ENCODE results near the gene SNCG. TPM values are rescaled to one million over a fixed set of nuclear protein-coding genes. Genes with fewer than 3 reads are reported as not detected.

Gene SNCG
- total RNA-seq = 10 to 100 TPM in 1 of 2 donors, 1 to 10 TPM in 1; 4.3 to 15.0 TPM
- 1 to 10 TPM; 3.7 to 6.8 (median 5.5) TPM for polyA plus RNA-seq (ENCODE audit: insufficient read length in 6 of 6)
- long read RNA-seq, donor 1, transcript SNCG-202 (5 exons, 701 nt) = major isoform, 5 of 5 reads
- long read RNA-seq, donor 1, partial matches to known transcripts = 0 of 5 reads
- long read RNA-seq, donor 1, other reads (novel, unspliced or antisense) = 0 of 5 reads
- long read RNA-seq, donor 2, partial matches to known transcripts = 0 of 1 reads
- long read RNA-seq, donor 2, other reads (novel, unspliced or antisense) = 0 of 1 reads
- long read RNA-seq, donor 3, partial matches to known transcripts = 0 of 1 reads
- long read RNA-seq, donor 3, other reads (novel, unspliced or antisense) = 0 of 1 reads
- long read RNA-seq, donor 4, partial matches to known transcripts = 0 of 4 reads
- long read RNA-seq, donor 4, other reads (novel, unspliced or antisense) = 1 of 4 reads
- long read RNA-seq, donor 5, partial matches to known transcripts = 0 of 4 reads
- long read RNA-seq, donor 5, other reads (novel, unspliced or antisense) = 0 of 4 reads
- long read RNA-seq, donor 6, transcript SNCG-202 (5 exons, 701 nt) = major isoform, 9 of 10 reads
- long read RNA-seq, donor 6, partial matches to known transcripts = 0 of 10 reads
- long read RNA-seq, donor 6, other reads (novel, unspliced or antisense) = 0 of 10 reads
- long read RNA-seq, donor 7, partial matches to known transcripts = 0 of 2 reads
- long read RNA-seq, donor 7, other reads (novel, unspliced or antisense) = 0 of 2 reads
- long read RNA-seq, donor 8, partial matches to known transcripts = 0 of 2 reads
- long read RNA-seq, donor 8, other reads (novel, unspliced or antisense) = 0 of 2 reads
- long read RNA-seq, donor 9 = 0 reads
- long read RNA-seq, donor 10, transcript SNCG-202 (5 exons, 701 nt) = major isoform, 25 of 31 reads
- long read RNA-seq, donor 10, partial matches to known transcripts = 1 of 31 reads
- long read RNA-seq, donor 10, other reads (novel, unspliced or antisense) = 2 of 31 reads
- long read RNA-seq, donor 11, transcript SNCG-202 (5 exons, 701 nt) = major isoform, 332 of 404 reads
- long read RNA-seq, donor 11, transcript SNCG-203 (4 exons, 641 nt) = minor isoform, 15 of 404 reads
- long read RNA-seq, donor 11, transcript SNCG-204 (4 exons, 794 nt) = minor isoform, 5 of 404 reads
- long read RNA-seq, donor 11, partial matches to known transcripts = 31 of 404 reads
- long read RNA-seq, donor 11, other reads (novel, unspliced or antisense) = 21 of 404 reads
- long read RNA-seq, donor 12, partial matches to known transcripts = 0 of 1 reads
- long read RNA-seq, donor 12, other reads (novel, unspliced or antisense) = 0 of 1 reads

GRCh38 chr10:86958116-86958900, at the start of gene SNCG:
SNCG (plus strand) TSS chr10:86958599; CDS start chr10:86958698, 99 bp downstream.
- peak within 1 kb of the TSS; percentile 54 to 64 for H3K27ac ChIP-seq
- H3K9me3 ChIP-seq = peaks cover 0 to 2% of the 10 kb centered on the region in 2 donors
- intact Hi-C loops (cut with DNase I) = loop anchor here in 1 of 2 donors (10.0 kb wide), 1 partner anchor 146 kb away; no protein-coding TSS in a partner anchor
- peak within 1 kb of the TSS in 1 of 2 donors; percentile 41 for H3K4me3 ChIP-seq
- DNase-seq (peak in 1 of 4 donors; percentile 71), ATAC-seq (no peak)
- peaks cover 22 to 37% of the 10 kb centered on the region in 2 donors for H3K4me1 ChIP-seq
- H3K27me3 ChIP-seq = peaks cover 0 to 4% of the 10 kb centered on the region in 2 donors
- no peak for TF ChIP-seq CTCF (IDR thresholded peaks at IDR 0.05)
- no peaks in the 10 kb centered on the region for H3K36me3 ChIP-seq

- DNase-seq = no peak
- no peak for TF ChIP-seq CTCF (IDR thresholded peaks at IDR 0.05)
- intact Hi-C loops (cut with DNase I) = no loop called here
- no peaks in the 10 kb centered on the region for H3K27me3 ChIP-seq
- H3K27ac ChIP-seq = no peak overlapping the region
- peaks cover 0 to 10% of the 10 kb centered on the region in 2 donors for H3K36me3 ChIP-seq
- no peak for ATAC-seq
- H3K9me3 ChIP-seq = no peaks in the 10 kb centered on the region
- no peaks in the 10 kb centered on the region for H3K4me1 ChIP-seq
- H3K4me3 ChIP-seq = no peak overlapping the region
Observed at GRCh38 chr10:86914734-86915133, 43.7 kb upstream of the SNCG start.

- intact Hi-C loops (cut with DNase I) = no loop called here
- Histone ChIP-seq H3K4me1 (no peaks in the 10 kb centered on the region), H3K36me3 (peaks cover 0 to 10% of the 10 kb centered on the region in 2 donors), H3K27ac (no peak overlapping the region), H3K4me3 (no peak overlapping the region), H3K9me3 (no peaks in the 10 kb centered on the region), H3K27me3 (no peaks in the 10 kb centered on the region)
- ATAC-seq (no peak), DNase-seq (no peak)
- TF ChIP-seq CTCF (IDR thresholded peaks at IDR 0.05) = no peak
Observed at GRCh38 chr10:86918022-86918471, 40.4 kb upstream of the SNCG start.

- Histone ChIP-seq H3K4me3 (no peak overlapping the region), H3K36me3 (peaks cover 0 to 3% of the 10 kb centered on the region in 2 donors), H3K27me3 (no peaks in the 10 kb centered on the region), H3K9me3 (no peaks in the 10 kb centered on the region), H3K4me1 (no peaks in the 10 kb centered on the region), H3K27ac (no peak overlapping the region)
- intact Hi-C loops (cut with DNase I) = no loop called here
- ATAC-seq (peak; percentile 82), DNase-seq (no peak)
- TF ChIP-seq CTCF (IDR thresholded peaks at IDR 0.05) = no peak
Observed at GRCh38 chr10:86922553-86922961, 35.8 kb upstream of the SNCG start.
